DND-41 (cell line): ENCODE measurements around the gene COX6A1.

Experiments used
- CTCF ChIP-seq: IDR thresholded peaks from 2 replicates; pipeline ENCODE4 v1.5.1; 2012; ENCODE audit warnings: borderline replicate concordance, low read length, moderate library complexity, mild to moderate bottlenecking; ENCODE audit not compliant: poor library complexity, severe bottlenecking; ENCODE audit errors: extremely low read depth
- EZH2 ChIP-seq: IDR thresholded peaks from 3 replicates; pipeline ENCODE4 v1.6.1; 2012; ENCODE audit warnings: borderline replicate concordance, low read depth, mild to moderate bottlenecking, moderate library complexity, low read length, inconsistent platforms; ENCODE audit not compliant: severe bottlenecking

DNA sequence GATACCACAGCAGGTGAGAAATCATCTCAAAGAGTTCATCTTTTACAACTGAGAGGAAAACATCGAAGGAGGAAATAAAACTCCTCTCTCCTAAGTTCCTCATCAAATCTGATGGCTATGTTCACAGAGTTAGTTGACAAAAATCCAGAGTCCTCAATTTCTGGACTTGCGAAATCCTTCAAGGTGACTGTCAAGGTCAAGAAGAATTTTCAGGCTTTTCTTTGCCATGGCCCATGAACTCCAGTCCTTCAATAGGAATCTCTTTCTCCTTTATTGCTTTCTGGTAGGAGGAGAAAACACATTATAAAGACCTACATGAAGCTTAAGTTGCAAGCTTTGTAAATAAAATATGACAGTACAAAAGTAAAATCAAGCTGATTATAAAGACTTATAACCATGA, 6.8 kb downstream of the COX6A1 start:
- TF ChIP-seq EZH2 (no peak), CTCF (no peak)
